Measurements from ENCODE around the gene SP140L.
A peak's percentile ranks its signal among the peaks of the same experiment; 100 is the strongest.
"Not testable (repeated sequence)": the region's sequence is repeated elsewhere in the genome, so short reads cannot be mapped to it uniquely, and the experiment has no call there.

The SP140L gene

DNA sequence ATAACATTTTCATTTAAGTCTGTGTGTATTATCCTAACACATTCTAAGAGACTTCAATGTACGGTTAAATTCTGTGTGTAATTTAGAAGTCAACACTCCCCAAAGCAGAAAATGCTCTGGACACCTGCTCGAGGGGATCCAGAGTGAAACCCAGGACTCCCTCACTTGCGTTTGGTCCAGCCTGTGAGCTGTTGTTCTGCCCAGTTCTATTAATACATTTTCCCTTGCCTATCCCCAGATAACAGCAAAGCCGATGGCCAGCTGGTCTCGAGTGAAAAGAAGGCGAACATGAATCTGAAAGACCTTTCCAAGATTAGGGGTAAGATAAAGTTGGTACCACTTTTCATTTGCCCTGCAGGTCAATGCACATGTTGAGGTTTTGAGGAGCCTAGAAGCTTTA lies 58.0 kb downstream of the SP140L start:
- DNase-seq, result no peak

DNA sequence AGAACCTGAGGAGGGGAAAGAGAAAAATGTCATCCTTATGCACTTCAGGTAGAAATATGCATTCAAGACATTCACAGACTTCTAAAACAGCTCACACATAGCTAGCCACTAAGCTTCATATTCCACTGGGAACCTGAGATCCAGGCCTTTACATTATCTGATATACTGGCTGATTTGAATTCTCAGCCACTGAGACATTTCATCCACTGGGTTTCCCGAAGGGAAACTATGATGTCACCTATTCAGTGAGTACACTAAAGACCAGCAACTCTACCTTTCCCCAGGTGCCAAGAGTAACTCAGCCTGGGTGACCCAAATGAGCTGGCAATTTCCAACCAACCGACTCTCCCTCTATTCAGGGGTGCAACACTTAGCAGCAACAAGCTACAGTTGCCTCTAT lies 67.3 kb downstream of the SP140L start:
- DNase-seq, result no peak

DNA sequence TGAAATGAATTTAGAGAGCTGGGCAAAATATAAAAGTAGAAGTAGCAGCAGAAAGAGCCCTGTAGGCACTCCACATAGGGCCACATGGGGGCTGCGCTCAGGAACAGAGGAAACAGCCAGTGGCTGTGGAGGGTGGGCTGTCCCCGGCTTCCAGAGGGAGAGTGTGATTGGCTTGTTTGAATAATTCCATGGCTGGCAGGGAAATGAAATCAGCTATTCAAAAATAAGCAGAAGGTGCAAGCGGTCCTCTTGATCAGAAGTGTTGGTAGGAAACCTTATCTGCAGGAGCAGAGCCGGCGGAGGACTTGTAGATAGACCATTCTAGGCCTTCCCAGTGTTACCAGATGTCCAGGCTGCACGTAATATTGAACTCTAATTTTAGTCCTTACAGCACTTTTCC lies 71.7 kb downstream of the SP140L start:
- DNase-seq, result not testable (repeated sequence)

GRCh38 chr2:230400041-230400440 lies 73.0 kb downstream of the SP140L start:
- DNase-seq, result no peak

GRCh38 chr2:230400454-230400853 lies 73.5 kb downstream of the SP140L start:
- no peak for DNase-seq

GRCh38 chr2:230401026-230401425 lies 74.0 kb downstream of the SP140L start:
- not testable (repeated sequence) for DNase-seq

GRCh38 chr2:230403746-230404145 lies 76.8 kb downstream of the SP140L start:
- DNase-seq, result no peak

- no peak for DNase-seq
Observed at GRCh38 chr2:230405824-230406223, 78.8 kb downstream of the SP140L start.

- DNase-seq, result no peak
Observed at GRCh38 chr2:230408244-230408842, 81.3 kb downstream of the SP140L start.

DNA sequence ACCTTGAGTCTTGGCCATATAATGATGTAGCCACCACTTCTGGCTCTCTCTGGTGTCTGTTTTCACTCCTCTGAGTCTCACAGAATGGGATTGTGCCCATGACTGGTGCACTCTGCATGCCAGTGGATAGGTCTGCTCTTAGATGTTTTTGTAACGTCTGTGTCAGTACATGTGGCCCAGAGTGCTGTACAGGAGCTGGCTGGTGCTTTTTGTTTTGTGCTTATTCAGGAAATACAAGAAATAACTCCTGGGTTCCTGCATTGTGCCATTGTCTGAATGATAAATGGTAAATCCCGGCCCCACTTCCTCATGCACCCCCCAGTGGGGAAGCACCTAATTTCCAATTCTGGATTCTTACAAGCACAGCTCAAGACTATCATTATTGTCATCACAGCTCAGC lies 82.3 kb downstream of the SP140L start:
- not testable (repeated sequence) for DNase-seq

- DNase-seq, result no peak
Observed at GRCh38 chr2:230410263-230410662, 83.3 kb downstream of the SP140L start.

DNA sequence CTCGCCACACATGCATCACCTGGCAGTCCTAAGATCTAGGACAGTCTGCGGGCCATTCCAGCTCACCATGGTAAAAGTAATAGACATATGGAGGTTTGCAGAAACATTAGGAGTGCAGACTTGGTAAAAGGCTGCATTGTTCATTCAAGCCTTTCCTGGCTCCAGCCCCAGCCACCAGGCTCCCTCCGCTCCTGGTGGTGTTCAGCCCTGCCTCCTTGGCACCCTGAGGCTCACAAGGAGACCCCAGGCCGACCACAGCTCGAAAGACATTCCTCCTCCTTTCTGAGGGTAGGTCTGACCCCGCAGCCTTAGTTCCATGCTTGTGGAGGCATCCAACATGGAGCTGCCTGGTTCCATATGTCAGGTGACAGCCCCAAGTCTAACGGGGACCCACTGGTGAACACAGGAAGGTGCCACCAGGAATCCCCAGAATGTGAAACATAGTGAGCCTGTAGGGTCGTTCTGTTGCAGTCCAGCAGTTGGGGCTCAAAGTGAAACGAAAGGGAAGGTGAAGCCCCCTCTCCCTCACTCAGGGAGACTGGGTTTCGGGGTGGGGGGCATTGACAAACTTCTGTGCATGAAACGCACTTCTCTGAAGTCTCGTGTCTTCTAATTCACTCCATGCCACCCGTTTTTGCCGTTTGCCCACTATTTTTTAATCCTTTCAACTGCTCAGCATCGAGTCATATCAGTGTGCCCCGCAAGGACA lies 84.0 kb downstream of the SP140L start:
- no peak for DNase-seq

DNA sequence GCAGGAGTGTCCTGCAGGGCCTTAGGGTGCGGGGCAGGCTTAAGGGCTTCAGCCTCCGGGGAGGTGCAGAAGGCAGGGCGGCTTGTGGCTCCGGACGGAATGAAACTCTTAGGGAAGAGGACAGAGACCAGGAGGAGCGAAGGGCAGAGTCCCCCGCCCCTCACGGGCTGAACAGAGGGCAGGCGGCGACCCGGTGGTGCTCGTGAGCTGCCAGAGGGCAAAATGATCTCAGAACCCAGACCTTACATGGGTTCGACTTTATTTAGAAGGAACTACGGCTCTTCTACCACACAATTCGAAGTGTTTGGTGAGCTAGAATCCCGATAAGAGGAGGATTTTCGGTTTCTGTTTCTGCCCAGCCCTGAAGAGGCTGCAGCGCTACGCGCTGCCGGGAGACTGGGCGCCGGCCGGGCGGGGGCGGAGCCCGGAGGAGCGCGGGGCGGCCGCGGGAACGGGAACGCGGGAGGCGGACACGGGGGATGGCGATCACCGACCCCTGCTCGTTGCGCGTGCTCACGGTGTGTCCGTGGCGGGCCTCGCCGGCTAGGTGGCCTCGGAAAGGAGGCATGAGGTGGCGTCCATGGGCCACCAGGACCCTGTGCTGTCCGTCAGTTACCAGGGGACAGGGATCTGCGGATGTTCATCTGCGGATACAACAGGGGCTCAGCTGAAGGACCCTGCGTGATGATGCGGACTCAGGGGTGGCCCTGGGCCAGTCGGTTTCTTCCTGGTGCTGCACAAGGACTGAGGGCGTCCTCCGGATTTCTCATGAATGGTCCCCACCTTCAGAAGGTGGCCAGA lies 84.8 kb downstream of the SP140L start:
- peak; percentile 29 for DNase-seq

DNA sequence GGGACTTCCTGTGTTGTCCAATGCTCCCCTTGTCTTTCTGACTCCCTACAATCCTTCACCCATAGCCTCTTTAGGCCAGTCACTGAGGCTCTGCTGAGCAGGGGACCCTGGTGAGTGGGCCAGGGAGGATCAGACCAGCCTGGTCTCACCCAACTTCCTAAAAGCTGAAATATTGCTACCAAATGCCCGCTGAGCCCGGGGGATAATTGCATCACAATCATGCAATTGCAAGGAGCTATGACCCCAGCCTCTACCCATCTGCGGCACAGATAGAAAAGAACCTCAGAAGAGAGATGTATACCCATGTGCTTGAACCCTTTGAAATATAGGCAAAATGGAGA lies 85.3 kb downstream of the SP140L start:
- DNase-seq, result no peak

- no peak for DNase-seq
Observed at GRCh38 chr2:230412846-230413245, 85.9 kb downstream of the SP140L start.

GRCh38 chr2:230413479-230413878 lies 86.5 kb downstream of the SP140L start:
- DNase-seq, result no peak

DNA sequence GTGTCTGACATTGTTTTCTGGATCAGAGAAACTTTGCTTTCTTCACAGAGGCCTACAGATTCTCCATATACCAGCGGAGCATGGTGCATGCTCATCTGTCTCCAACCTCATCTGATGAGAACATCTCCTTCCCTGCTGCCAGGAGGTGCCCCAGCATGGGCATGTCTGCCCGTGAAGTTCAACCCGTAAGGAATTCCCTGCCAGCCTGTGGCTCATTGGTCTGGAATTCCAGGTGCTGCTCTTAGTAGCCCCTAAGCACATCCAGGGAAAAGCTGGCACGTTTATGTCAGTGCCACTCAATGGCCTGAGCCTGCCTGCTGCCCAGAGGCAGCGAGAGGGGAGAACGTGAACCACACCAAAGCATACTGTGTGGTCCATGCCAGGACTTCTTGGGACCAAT lies 87.3 kb downstream of the SP140L start:
- no peak for DNase-seq

DNA sequence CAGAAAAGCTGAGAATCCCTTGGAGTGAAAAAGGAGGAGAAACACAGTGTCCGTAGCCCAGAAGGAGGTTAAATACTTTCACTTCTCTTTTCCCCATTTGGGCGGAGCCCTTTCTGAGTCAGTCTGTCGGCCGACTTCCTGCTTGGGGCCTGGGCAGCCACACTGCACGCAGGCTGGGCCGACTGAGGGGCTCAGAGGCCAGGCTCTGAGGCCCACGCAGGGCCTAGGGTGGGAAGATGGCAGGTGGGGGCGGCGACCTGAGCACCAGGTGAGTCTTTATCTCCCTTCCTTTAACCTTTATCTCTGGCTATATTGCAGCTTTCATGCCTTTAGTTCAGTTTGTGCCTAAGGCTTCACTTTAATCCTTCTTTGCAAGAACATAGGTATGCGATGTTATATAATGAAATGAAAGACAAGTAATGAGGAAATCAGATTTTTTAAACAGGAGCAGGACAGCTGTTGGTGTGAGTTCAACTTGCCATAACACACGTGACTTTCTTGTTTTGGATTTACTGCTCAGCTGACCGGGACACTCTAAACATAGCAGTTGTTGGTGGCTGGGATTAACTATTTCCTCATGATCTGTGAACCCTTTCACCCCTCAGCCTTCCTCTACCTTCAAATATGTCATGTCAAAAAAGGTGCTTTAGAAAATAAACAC lies 89.2 kb downstream of the SP140L start, which contains the start of gene SP100:
TSS of gene SP100 (plus strand) at position 141 of the 661 bp plus-strand sequence. CDS start at position 237, 96 bp downstream.
- DNase-seq, result no peak

GRCh38 chr2:230417436-230417835 lies 90.4 kb downstream of the SP140L start:
- DNase-seq, result no peak

DNA sequence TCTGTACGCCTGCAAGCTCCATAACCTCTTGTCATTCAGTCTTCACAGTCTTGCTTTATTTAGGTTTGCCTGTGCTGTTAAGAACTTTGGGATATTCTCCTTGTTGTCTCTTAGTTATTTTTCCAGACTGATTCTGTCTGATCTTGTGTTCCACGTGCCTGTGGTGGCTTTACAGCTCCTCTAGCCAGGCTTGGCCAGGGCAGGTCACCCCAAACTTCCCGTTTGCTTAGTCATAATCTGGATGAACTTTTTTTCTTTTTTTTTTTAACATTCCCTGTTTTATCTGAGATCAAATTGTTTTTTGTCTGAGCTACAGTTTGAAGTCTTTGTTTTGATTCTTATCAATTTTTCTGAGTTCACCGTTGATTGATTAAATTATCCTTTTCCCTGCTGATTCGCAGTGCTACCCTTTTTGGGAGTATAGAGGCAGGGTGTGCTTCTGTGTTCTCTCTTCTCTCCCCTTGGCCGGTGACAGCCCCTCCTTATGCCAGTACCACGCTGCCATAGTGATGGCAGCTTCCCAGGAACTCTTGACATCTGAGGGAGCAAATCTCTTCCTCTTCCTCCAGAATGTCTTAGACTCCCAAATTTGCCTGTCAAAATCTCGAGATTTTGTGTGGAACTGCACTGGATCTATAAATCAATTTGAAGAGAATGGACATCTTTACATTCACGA lies 91.5 kb downstream of the SP140L start:
- DNase-seq, result no peak

- no peak for DNase-seq
Observed at GRCh38 chr2:230419181-230419580, 92.2 kb downstream of the SP140L start.

DNA sequence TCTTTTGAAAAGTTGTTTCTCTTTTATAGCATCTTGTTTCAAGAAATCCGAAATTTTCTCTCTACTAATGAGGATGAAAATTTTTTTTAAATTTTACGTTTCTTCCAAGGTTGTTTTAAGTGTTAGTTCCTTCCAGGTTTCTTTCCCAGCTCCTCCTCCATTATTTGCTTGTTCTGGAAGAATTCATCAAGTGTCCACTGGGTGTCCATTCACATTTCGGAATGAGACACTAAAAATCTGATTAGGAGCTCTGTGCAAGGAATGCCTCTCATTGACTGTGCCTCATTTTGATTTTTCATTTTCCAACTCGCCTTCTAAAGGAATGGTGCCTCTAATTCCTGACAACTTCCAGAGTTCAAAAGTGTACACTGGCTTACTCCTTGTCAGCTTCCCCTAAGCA lies 95.2 kb downstream of the SP140L start:
- DNase-seq, result no peak

All from NCI-H82 (cell line).